Measurements from ENCODE around the gene LCN2. TPM values are rescaled to one million over a fixed set of nuclear protein-coding genes. Genes with fewer than 3 reads are reported as not detected.

LCN2 gene
- total RNA-seq, 4 donors from 2014 or later = 0.58 to 222 (median 1.4) TPM; not detected in 1

- ATAC-seq = no peak
- no peaks in the 10 kb centered on the region for H3K9me3 ChIP-seq
- no peak overlapping the region for H3K27ac ChIP-seq
- H3K27me3 ChIP-seq = no peaks in the 10 kb centered on the region
- H3K4me3 ChIP-seq = no peak overlapping the region
- peaks cover 0 to 69% of the 10 kb centered on the region in 2 donors for H3K36me3 ChIP-seq
- TF ChIP-seq CTCF (IDR thresholded peaks at IDR 0.05) (no peak), POLR2A (IDR thresholded peaks at IDR 0.05) (no peak), EP300 (IDR thresholded peaks at IDR 0.05) (no peak)
- H3K4me1 ChIP-seq = peaks cover 0 to 26% (median 7%) of the 10 kb centered on the region in 3 donors
- 67 to 72% methylated on average over 3 to 6 of the region's 14 CpGs for WGBS, 2 donors (ENCODE audit: low coverage in 1 of 2)
These were observed 15.1 kb downstream of the LCN2 start for GRCh38 chr9:128164307-128164885.

- H3K9me3 ChIP-seq = no peaks in the 10 kb centered on the region
- TF ChIP-seq POLR2A (IDR thresholded peaks at IDR 0.05) = no peak
- TF ChIP-seq EP300 (IDR thresholded peaks at IDR 0.05) = no peak
- no peak for TF ChIP-seq CTCF (IDR thresholded peaks at IDR 0.05)
- no peak for TF ChIP-seq POLR2AphosphoS5 (IDR thresholded peaks at IDR 0.05)
- no peak for ATAC-seq
- H3K4me1 ChIP-seq = peaks cover 0 to 13% (median 2%) of the 10 kb centered on the region in 3 donors
- 100% methylated on average over 1 of the region's 18 CpGs; no CpG with 5 or more reads in 1 of the 2 donors for WGBS, 2 donors (ENCODE audit: low coverage in 1 of 2)
- no peak overlapping the region for H3K27ac ChIP-seq
- peaks cover 0 to 87% of the 10 kb centered on the region in 2 donors for H3K36me3 ChIP-seq
- H3K4me3 ChIP-seq = no peak overlapping the region
- H3K27me3 ChIP-seq = no peaks in the 10 kb centered on the region
These were observed 16.9 kb downstream of the LCN2 start for GRCh38 chr9:128166169-128166568.

GRCh38 chr9:128167209-128167608 is 18.0 kb downstream of the LCN2 start:
- Histone ChIP-seq H3K4me3 (no peak overlapping the region), H3K27ac (no peak overlapping the region), H3K27me3 (no peaks in the 10 kb centered on the region), H3K9me3 (no peaks in the 10 kb centered on the region), H3K36me3 (peaks cover 0 to 97% of the 10 kb centered on the region in 2 donors), H3K4me1 (peaks cover 0 to 3% (median 0%) of the 10 kb centered on the region in 3 donors)
- 67 to 71% methylated on average over 1 of the region's 4 CpGs for WGBS, 2 donors (ENCODE audit: low coverage in 1 of 2)
- no peak for ATAC-seq
- TF ChIP-seq CTCF (IDR thresholded peaks at IDR 0.05) (no peak), EP300 (IDR thresholded peaks at IDR 0.05) (no peak), POLR2AphosphoS5 (IDR thresholded peaks at IDR 0.05) (no peak), POLR2A (IDR thresholded peaks at IDR 0.05) (no peak)

- Histone ChIP-seq H3K36me3 (peaks cover 0 to 99% of the 10 kb centered on the region in 2 donors), H3K4me3 (no peak overlapping the region), H3K4me1 (no peaks in the 10 kb centered on the region), H3K9me3 (no peaks in the 10 kb centered on the region), H3K27me3 (no peaks in the 10 kb centered on the region), H3K27ac (no peak overlapping the region)
- TF ChIP-seq POLR2AphosphoS5 (IDR thresholded peaks at IDR 0.05) (no peak), CTCF (IDR thresholded peaks at IDR 0.05) (no peak), POLR2A (IDR thresholded peaks at IDR 0.05) (no peak), EP300 (IDR thresholded peaks at IDR 0.05) (no peak)
- ATAC-seq = no peak
- WGBS, 2 donors (ENCODE audit: low coverage in 1 of 2) = 88 to 91% methylated on average over 5 to 7 of the region's 8 CpGs
These were observed 19.6 kb downstream of the LCN2 start for GRCh38 chr9:128168731-128169308.

GRCh38 chr9:128169492-128169891 is 20.2 kb downstream of the LCN2 start:
- peaks cover 0 to 99% of the 10 kb centered on the region in 2 donors for H3K36me3 ChIP-seq
- ATAC-seq = no peak
- 85% methylated on average over 2 of the region's 8 CpGs; no CpG with 5 or more reads in 1 of the 2 donors for WGBS, 2 donors (ENCODE audit: low coverage in 1 of 2)

More at GRCh38 chr9:128169492-128169891, 20.2 kb downstream of the LCN2 start:
- no peaks in the 10 kb centered on the region for H3K4me1 ChIP-seq
- H3K27me3 ChIP-seq = no peaks in the 10 kb centered on the region
- no peak overlapping the region for H3K27ac ChIP-seq
- TF ChIP-seq POLR2AphosphoS5 (IDR thresholded peaks at IDR 0.05) = no peak
- TF ChIP-seq POLR2A (IDR thresholded peaks at IDR 0.05) = no peak
- no peak for TF ChIP-seq CTCF (IDR thresholded peaks at IDR 0.05)
- TF ChIP-seq EP300 (IDR thresholded peaks at IDR 0.05) = no peak
- H3K9me3 ChIP-seq = no peaks in the 10 kb centered on the region
- no peak overlapping the region for H3K4me3 ChIP-seq
